Thyroid gland (tissue), 4 donors: ENCODE measurements around the gene SLC35E2B.
"Not testable (repeated sequence)": the region's sequence is repeated elsewhere in the genome, so short reads cannot be mapped to it uniquely, and the experiment has no call there.

ENCODE experiments used
- CTCF ChIP-seq, 6 experiments: fragments of 200-600 bp in 3 of 6; fragments of 450-650 bp in 3 of 6; sonication (generic) in 3 of 6; IDR thresholded peaks; one replicate each; pipeline ENCODE4 v1.5.1; 2016 to 2019; ENCODE audit warnings: antibody characterized with exemption in 6 of 6, mild to moderate bottlenecking in 2 of 6, inconsistent platforms in 1 of 6, moderate library complexity in 1 of 6
- POLR2A ChIP-seq, 2 donors: fragments of 450-650 bp; IDR thresholded peaks; one replicate each; pipeline ENCODE4 v1.6.1; 2017; ENCODE audit warnings: antibody characterized with exemption in 2 of 2, mild to moderate bottlenecking in 2 of 2, moderate library complexity in 1 of 2

DNA sequence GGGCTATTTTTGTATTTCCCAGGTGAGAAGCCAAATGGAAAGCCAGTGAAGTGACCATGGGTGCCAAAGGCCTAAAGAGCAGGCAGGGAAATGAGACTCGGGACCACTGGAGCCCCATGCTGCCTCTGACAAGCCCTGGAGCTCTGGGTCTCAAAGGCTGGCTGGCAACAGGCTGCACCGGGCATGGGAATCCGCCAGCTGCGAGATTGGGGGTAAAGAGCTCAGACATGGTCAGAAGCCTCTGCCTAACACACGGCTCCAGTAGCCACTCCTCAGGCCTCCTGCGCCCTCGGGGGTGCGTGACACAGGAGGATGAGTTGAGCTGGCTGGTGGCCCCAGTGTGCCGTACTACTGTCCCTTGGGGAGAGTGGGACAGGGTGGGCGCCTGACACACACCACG lies 28.3 kb downstream of the SLC35E2B start:
- not testable (repeated sequence) for TF ChIP-seq CTCF, POLR2A (IDR thresholded peaks at IDR 0.05)
